GM12872 (cell line): ENCODE data around the gene TMEM135.

ENCODE experiments used
- TF ChIP-seq, protein P1 (sequence below): IDR thresholded peaks from 3 replicates; pipeline ENCODE4 v1.5.1; 2011; ENCODE audit warnings: low read depth, mild to moderate bottlenecking, low read length, moderate library complexity; ENCODE audit not compliant: insufficient read depth

The TMEM135 gene

DNA sequence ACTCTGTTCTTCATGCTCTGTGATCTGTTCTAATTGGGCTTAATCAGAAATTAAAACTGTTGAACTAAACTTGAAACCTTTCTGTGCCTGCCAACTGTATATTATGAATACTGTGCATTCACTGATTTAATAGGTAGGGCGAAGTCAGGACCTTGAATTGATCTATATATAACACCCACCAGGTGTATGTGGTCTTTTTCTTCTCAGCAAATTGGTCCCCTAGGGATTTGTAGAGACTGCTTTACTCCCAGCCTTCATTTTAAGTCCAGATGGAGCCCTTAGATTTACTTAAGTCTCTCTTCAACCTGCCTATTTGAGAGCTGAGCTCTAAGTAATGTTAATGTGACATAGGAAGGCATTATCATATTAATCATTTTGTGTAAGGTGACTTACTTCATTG lies 257.5 kb downstream of the TMEM135 start:
- TF ChIP-seq, protein P1, sequence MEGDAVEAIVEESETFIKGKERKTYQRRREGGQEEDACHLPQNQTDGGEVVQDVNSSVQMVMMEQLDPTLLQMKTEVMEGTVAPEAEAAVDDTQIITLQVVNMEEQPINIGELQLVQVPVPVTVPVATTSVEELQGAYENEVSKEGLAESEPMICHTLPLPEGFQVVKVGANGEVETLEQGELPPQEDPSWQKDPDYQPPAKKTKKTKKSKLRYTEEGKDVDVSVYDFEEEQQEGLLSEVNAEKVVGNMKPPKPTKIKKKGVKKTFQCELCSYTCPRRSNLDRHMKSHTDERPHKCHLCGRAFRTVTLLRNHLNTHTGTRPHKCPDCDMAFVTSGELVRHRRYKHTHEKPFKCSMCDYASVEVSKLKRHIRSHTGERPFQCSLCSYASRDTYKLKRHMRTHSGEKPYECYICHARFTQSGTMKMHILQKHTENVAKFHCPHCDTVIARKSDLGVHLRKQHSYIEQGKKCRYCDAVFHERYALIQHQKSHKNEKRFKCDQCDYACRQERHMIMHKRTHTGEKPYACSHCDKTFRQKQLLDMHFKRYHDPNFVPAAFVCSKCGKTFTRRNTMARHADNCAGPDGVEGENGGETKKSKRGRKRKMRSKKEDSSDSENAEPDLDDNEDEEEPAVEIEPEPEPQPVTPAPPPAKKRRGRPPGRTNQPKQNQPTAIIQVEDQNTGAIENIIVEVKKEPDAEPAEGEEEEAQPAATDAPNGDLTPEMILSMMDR = no peak

DNA sequence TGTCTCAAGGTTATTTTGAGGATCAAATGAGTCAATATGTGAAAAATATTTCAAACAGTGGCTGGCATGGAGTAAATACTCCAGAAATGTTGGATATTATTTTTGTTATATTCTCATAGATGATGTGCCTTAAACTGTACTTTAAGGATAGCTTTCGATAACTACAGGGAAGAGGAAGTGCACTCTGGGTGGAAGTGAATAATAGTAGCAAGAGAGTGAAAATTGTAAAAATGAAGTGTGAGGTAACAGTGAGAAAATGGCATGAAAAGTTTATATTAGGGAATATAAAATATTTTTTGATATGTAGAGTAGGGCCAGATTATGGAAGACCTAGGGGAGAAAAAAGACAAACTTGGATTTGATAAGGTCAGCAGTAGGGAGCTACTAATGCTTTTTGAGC lies 258.9 kb downstream of the TMEM135 start:
- TF ChIP-seq, protein P1 = no peak

DNA sequence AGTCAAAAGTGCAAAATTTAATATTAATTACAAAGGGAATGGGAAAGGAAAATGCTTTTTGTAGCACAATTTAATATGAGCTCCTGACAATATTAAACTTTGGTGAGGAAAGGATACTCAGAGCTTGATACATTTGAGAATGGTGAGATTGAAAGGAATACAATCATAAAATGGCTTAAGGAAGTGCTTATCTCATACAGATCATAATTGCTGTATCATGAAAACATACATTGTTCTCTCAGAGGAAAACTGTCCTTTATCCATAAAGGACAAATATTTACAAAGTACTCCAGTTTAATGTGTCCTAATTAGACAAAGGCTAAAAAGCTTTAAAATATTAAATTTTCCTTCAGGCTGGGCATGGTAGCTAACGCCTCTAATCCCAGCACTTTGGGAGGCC lies 260.4 kb downstream of the TMEM135 start:
- TF ChIP-seq, protein P1 = no peak

DNA sequence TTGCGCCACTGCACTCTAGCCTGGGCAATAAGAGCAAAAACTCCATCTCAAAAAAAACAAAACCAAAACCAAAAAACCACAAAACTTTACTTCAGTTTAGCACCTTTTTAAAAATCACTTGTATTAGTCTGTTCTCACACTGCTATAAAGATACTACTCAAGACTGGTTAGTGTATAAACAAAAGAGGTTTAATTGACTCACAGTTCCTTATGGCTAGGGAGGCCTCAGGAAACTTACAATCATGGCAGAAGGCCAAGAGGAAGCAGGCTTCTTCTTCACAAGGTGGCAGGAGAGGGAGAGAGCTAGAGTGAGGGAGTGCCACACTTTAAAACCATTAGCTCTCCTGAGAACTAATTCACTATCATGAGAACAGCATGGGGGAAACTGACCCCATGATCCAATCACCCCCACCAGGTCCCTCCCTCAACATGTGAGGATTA lies 261.3 kb downstream of the TMEM135 start:
- TF ChIP-seq, protein P1 = no peak

DNA sequence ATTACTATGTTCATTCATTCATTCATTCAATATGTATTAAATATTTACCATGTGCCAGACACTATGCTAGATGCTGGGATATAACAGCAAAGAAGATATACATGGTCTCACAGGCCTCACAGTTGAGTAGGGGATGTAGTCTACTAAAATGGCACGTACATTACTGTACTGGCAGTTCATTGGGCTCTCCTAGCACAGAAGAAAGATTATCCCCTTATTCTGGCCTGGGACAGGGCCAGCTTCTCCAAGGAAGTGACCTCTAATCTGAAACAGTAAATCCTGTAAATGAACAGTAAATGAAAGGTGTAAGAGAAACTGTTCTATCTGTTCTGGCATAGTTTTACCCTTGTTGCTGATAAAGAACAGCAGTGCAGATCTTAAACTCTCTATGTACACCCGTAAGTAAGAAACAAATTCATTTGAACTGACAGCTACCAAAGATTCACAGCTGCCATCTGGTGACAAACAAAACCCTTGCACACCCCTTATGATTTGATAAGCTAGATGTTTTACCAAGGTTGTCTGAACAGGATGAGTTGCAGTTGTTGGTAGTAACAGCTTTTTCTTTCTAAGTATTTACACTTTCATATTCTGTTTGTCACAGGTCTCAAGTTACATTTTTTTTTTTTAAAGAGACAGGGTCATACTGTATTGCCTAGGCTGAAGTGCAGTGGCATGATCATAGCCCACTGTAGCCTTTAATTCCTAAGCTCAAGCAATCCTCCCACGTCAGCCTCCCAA lies 263.1 kb downstream of the TMEM135 start:
- TF ChIP-seq, protein P1 = no peak

DNA sequence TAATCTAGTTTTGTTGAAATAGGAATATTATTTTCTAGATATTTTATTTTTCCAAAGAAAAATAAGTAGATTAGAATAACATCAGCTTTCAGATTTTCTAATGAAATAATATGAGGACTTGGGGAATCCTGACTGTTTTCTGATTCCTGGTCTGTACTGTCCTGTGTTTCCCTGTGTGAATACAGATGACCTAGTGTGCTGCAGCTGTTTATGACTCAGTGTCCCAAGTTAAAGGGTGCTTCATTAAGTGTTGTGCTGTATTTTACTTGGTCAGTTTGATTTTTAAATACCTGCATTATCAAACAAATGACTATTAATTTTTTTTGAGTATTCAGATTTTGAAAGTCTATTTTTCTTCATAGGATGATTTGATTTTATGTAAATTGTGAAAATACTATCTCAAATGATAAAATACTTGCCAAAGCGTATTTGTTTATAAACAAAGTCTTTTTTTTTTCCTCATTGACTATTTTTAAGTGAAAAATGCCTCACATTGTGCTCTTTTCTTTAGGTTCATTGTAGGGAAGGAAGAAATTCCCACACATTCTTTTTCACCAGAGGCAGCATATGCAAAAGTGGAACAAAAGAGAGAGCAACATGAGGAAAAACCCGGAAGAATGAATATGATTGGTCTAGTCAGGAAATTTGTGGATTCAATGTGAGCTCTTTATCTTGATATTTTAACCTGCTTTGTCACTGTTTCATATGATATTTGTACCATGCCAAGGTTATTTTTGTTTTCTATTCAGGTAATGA lies 264.2 kb downstream of the TMEM135 start:
- TF ChIP-seq, protein P1 = no peak

DNA sequence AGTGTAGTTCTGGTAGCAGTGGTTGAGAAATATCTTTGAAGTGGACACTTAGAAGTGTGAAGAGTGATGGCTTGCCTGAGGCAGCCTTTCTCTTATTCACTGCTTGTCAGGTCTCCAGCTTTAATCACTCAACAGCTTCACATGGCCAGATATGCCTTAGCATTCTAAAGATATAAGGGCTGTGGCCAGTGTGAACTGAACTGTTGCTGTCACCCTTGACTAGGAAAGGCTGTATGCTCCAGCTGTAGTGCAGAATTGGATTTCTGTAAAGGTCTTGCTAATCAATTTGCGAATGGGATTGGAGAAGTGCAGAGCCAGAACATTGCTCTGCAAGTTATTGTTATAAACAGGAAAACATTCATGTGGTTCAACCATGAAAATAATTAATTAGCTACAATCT lies 266.7 kb downstream of the TMEM135 start:
- TF ChIP-seq, protein P1 = no peak
